AG04450 (cell line): ENCODE data around the gene TMEM273. TPM values are rescaled to one million over a fixed set of nuclear protein-coding genes. Genes with fewer than 3 reads are reported as not detected.
A peak's percentile ranks its signal among the peaks of the same experiment; 100 is the strongest.

ENCODE experiments used
- CTCF ChIA-PET: fragments of 300-600, 350-600 bp; formaldehyde crosslinking; extraction: SDS; loops from one replicate; lab custom pipeline; 2022; ENCODE audit warnings: antibody characterized with exemption, inconsistent platforms; lab: Charles Lee
- POLR2A ChIA-PET: fragments of 350-600 bp; formaldehyde crosslinking; extraction: SDS; loops from one replicate; lab custom pipeline; 2021; ENCODE audit warnings: antibody characterized with exemption, inconsistent platforms; lab: Yijun Ruan, JAX
- DNase-seq: peaks from one replicate; pipeline ENCODE4 v3.0.0-alpha.2; 2011; ENCODE audit warnings: low read depth, low spot score
- H3K27ac ChIP-seq: one replicate; pipeline ENCODE4 v1.5.1; 2012; ENCODE audit warnings: low read depth, low read length, control low read depth
- H3K27me3 ChIP-seq: one replicate; pipeline ENCODE4 v1.6.0; 2012; ENCODE audit warnings: low read length; ENCODE audit not compliant: control insufficient read depth, insufficient read depth
- H3K4me3 ChIP-seq: 2 replicates; pipeline ENCODE4 v1.5.1; 2011; ENCODE audit warnings: mild to moderate bottlenecking, low read depth, low read length, control low read depth
- H3K9me3 ChIP-seq: 2 replicates; pipeline ENCODE4 v1.5.1; 2012; ENCODE audit warnings: low read length; ENCODE audit not compliant: control insufficient read depth, insufficient read depth
- CTCF ChIP-seq: IDR thresholded peaks from 2 replicates; pipeline ENCODE4 v1.5.1; 2011; ENCODE audit warnings: low read depth, low read length, control low read depth, inconsistent platforms
- polyA plus RNA-seq: library from polyadenylated mRNA; depleted of rRNA; stranded (reverse); fragments of >200 nt; gene quantifications from 2 replicates; pipeline ENCODE4 v1.2.3, GENCODE V29; 2011

Gene TMEM273
- polyA plus RNA-seq, 1 experiment: not detected

- no peak overlapping the region for H3K27ac ChIP-seq
- DNase-seq: no peak
- H3K4me3 ChIP-seq: no peak overlapping the region
- H3K9me3 ChIP-seq: no peaks in the 10 kb centered on the region
- TF ChIP-seq CTCF: no peak
- peaks cover 13% of the 10 kb centered on the region for H3K27me3 ChIP-seq
- ChIA-PET CTCF (no interaction called here), POLR2A (no interaction called here)
These were observed 29.5 kb upstream of the TMEM273 start for GRCh38 chr10:49217645-49218044.

GRCh38 chr10:49213211-49213610, 25.0 kb upstream of the TMEM273 start:
- POLR2A ChIA-PET: no interaction called here
- CTCF ChIA-PET: no interaction called here
- no peak for DNase-seq

GRCh38 chr10:49212783-49213182, 24.6 kb upstream of the TMEM273 start:
- CTCF ChIA-PET: no interaction called here
- POLR2A ChIA-PET: no interaction called here
- H3K27ac ChIP-seq: no peak overlapping the region
- no peaks in the 10 kb centered on the region for H3K9me3 ChIP-seq
- DNase-seq: no peak
- H3K27me3 ChIP-seq: peaks cover 17% of the 10 kb centered on the region
- TF ChIP-seq CTCF: no peak
- H3K4me3 ChIP-seq: no peak overlapping the region

More at GRCh38 chr10:49213211-49213610, 25.0 kb upstream of the TMEM273 start:
- Histone ChIP-seq H3K27me3 (peaks cover 19% of the 10 kb centered on the region), H3K4me3 (no peak overlapping the region), H3K27ac (no peak overlapping the region), H3K9me3 (no peaks in the 10 kb centered on the region)
- TF ChIP-seq CTCF: no peak

- Histone ChIP-seq H3K9me3 (no peaks in the 10 kb centered on the region), H3K27ac (peak overlapping the region; percentile 21), H3K4me3 (no peak overlapping the region), H3K27me3 (peaks cover 14% of the 10 kb centered on the region)
- CTCF ChIA-PET: no interaction called here
- TF ChIP-seq CTCF: no peak
- POLR2A ChIA-PET: no interaction called here
- no peak for DNase-seq
These were observed 23.9 kb upstream of the TMEM273 start for GRCh38 chr10:49212076-49212475.

GRCh38 chr10:49208996-49209395, 20.8 kb upstream of the TMEM273 start:
- no peak for DNase-seq
- ChIA-PET POLR2A (no interaction called here), CTCF (no interaction called here)
- Histone ChIP-seq H3K9me3 (no peaks in the 10 kb centered on the region), H3K27ac (no peak overlapping the region), H3K4me3 (no peak overlapping the region), H3K27me3 (peaks cover 23% of the 10 kb centered on the region)
- no peak for TF ChIP-seq CTCF
